GM19397 (cell line): ENCODE measurements around the gene PFN3.

Experiments
- ATAC-seq: cut with Tn5 transposase; IDR thresholded peaks from one replicate; pipeline ENCODE4 v1.9.1; 2021; ENCODE audit warnings: mild to moderate bottlenecking, moderate library complexity; ENCODE audit not compliant: unreplicated experiment

PFN3 gene

GRCh38 chr5:177438468-177438867 is 38.0 kb upstream of the PFN3 start:
- no peak for ATAC-seq

- ATAC-seq: no peak
Observed at GRCh38 chr5:177437623-177438022, 37.2 kb upstream of the PFN3 start.

GRCh38 chr5:177435847-177436536 is 35.5 kb upstream of the PFN3 start:
- no peak for ATAC-seq

GRCh38 chr5:177434942-177435738 is 34.7 kb upstream of the PFN3 start:
- no peak for ATAC-seq

GRCh38 chr5:177434437-177434836 is 34.0 kb upstream of the PFN3 start:
- no peak for ATAC-seq

GRCh38 chr5:177433658-177434217 is 33.3 kb upstream of the PFN3 start:
- ATAC-seq: no peak

- no peak for ATAC-seq
Observed at GRCh38 chr5:177432839-177433657, 32.6 kb upstream of the PFN3 start.

- ATAC-seq: no peak
Observed at GRCh38 chr5:177432143-177432838, 31.8 kb upstream of the PFN3 start.

- peak; percentile 45 for ATAC-seq
Observed at GRCh38 chr5:177431317-177432142, 31.1 kb upstream of the PFN3 start.

GRCh38 chr5:177430972-177431316 is 30.5 kb upstream of the PFN3 start:
- no peak for ATAC-seq

- no peak for ATAC-seq
Observed at GRCh38 chr5:177430140-177430951, 29.9 kb upstream of the PFN3 start.

GRCh38 chr5:177429248-177430040 is 29.0 kb upstream of the PFN3 start:
- no peak for ATAC-seq

- ATAC-seq: no peak
Observed at GRCh38 chr5:177428574-177429217, 28.2 kb upstream of the PFN3 start.

- no peak for ATAC-seq
Observed at GRCh38 chr5:177427919-177428573, 27.6 kb upstream of the PFN3 start.

- no peak for ATAC-seq
Observed at GRCh38 chr5:177427211-177427822, 26.9 kb upstream of the PFN3 start.

- ATAC-seq: peak; percentile 54
Observed at GRCh38 chr5:177426566-177427210, 26.2 kb upstream of the PFN3 start, which contains the start of gene GRK6. TSS of gene GRK6 (plus strand) at chr5:177426676. CDS start at chr5:177426846, 170 bp downstream.
